ENCODE results near the gene SLN.

DNA sequence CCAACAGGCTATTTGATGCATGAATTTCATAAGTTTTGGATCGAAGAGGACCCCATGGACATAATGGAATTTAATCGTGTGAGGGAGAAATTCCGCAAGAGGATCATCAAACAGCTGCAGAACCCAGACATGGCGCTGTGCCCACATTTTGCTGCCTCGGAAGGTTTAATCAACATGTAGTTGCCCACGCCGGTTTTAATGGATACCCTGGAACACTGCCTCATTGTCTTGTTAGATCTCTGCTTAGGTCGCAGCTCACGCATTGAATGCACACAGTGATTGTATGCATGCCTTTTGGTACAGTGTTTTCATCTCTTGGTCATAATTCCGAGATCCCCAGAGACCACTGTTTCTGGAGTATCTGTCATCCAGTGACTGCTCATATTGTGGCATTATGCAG, 46.8 kb downstream of the SLN start:
- no peak for TF ChIP-seq YY1 (IDR thresholded peaks at IDR 0.05; ENCODE audit: insufficient read depth, insufficient read length)
- no peak for TF ChIP-seq ZNF274 (IDR thresholded peaks at IDR 0.05; ENCODE audit: low read depth, low read length)
- no peak for TF ChIP-seq SUZ12 (IDR thresholded peaks at IDR 0.05; ENCODE audit: extremely low read depth, insufficient read depth, insufficient read length)

Data from NT2/D1 (cell line).